CMK (cell line): ENCODE measurements around the gene MCHR1.
"Not testable (repeated sequence)": the region's sequence is repeated elsewhere in the genome, so short reads cannot be mapped to it uniquely, and the experiment has no call there.

ENCODE experiments used
- DNase-seq: peaks from one replicate; pipeline ENCODE4 v3.0.0-alpha.2; 2010; ENCODE audit warnings: low read depth

Gene MCHR1

DNA sequence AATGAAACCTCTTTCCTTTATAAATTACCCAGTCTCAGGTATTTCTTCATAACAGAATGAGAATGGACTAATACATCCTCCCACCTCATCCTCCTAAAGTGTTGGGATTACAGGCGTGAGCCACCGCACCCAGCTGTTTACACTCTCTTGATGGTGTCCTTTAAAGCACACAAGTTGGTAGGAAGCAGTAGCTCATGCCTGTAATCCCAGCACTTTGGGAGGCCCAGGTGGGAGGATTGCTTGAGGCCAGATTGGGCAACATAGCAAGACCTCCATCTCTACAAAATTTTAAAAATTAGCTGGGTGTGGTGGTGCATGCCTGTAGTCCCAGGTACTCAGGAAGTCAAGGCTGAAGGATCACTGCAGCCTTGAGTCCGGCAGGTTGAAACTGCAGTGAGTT is 23.3 kb upstream of the MCHR1 start:
- DNase-seq: not testable (repeated sequence)

DNA sequence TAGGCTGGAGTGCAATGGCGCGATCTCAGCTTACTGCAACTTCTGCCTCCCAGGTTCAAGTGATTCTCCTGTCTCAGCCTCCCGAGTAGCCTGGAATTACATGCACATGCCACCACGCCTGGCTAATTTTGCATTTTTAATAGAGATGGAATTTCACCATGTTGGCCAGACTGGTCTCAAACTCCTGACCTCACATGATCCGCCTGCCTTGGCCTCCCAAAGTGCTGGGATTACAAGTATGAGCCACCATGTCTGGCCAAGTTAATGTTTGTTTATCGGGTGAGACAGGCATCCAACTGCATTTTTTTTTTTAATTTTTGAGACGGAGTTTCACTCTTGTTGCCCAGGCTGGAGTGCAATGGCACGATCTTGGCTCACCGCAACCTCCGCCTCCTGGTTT is 22.6 kb upstream of the MCHR1 start:
- not testable (repeated sequence) for DNase-seq

DNA sequence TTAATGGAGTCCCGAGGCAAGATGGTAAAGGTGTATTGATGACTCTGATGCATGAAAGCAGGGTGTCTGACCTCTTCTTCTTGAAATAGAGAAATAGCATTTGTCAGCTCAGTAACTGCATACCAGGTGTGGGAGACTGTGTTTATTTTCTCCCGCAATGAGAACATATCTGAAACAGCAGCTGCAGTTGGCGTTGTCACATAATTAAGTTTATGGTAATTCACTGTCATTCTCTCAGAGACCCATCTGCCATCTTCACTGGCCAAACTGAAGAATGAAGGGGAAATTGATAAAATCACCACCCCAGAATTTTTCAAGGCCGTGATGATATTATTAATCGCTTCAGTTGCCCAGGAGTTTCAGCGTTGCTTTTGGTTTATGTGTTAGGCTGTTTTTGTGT is 20.1 kb upstream of the MCHR1 start:
- DNase-seq: no peak

GRCh38 chr22:40660730-40661129 is 18.6 kb upstream of the MCHR1 start:
- no peak for DNase-seq

- no peak for DNase-seq
These were observed 17.6 kb upstream of the MCHR1 start for GRCh38 chr22:40661671-40662070.

DNA sequence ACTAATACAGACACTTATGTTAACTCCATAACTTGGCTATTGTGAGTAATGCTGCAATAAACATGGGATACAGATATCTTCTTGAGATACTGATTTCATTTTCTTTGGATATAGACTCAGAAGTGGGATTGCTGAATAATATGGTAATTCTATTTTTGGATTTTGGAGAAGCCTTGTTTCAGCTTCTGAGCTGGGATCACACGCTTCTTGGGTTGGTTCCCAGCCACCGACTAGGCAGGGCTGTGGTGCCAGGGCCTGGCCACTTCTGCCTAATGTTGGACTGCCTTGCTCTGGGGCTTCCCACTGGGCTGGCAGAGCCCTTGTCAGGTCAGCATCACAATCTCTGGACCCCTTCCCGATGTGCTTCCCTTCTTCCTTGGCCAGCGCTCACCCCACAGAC is 14.0 kb upstream of the MCHR1 start:
- no peak for DNase-seq

DNA sequence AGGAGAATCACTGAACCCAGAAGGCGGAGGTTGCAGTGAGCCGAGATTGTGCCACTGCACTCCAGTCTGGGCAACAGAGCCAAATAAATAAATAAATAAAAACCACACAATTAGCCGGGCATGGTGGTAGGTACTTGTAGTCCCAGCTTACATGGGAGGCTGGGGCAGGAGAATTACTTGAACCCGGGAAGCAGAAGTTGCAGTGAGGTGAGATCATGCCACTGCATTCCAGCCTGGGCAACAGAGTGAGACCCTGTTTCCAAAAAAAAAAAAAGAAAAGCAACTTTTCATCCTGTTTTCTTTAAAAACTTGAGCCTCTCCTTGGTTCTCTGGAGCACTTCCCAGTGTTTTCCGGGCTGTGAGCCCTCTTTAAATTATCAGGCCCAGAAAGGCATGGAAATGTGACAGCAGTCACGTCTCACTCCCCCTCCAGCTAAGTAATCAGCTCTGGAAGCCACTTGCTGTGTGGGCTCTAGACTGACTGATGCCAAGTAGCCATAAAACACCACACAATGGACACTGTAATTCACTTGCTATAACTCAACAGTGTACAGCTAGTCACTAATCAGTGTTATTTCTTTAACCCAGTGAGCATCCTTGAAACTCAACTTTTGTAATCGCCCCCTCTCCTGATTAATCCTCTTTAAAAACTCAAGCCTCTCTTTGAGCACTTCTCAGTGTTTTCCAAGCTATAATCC is 13.0 kb upstream of the MCHR1 start:
- DNase-seq: no peak

DNA sequence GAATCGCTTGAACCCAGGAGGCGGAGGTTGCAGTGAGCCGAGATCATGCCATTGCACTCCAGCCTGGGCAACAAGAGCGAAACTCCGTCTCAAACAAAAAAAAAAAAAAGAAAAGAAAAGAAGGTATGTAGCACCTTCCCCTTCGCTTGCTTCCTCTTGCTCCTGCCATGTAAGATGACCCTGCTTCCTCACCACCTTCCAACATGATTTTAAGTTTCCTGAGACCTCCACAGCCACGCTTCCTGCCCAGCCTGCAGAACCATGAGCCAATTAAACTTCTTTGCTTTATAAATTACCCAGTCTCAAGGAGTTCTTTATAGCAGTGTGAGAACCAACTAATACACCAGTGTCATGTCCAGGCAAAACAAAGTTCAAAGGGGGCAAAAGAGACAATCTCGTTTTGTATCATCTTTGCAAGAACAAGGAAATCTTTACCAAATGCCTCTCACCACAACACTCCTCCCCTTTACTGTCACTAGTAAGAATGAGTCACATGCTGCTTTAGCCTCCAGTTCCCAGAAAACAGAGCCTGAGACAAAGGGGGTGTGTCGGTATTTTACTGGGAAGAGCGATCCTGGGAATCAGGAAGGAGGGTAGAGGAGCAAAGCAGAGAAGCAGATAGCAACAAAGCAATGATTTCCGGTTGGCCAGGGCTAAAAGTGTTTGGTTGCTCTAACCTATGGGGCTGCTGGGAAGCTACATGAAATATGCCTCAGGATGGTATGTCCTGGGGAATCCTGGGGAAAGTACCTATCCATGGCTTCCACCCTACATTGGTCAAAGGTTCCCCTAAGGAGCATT is 10.5 kb upstream of the MCHR1 start:
- DNase-seq: no peak

DNA sequence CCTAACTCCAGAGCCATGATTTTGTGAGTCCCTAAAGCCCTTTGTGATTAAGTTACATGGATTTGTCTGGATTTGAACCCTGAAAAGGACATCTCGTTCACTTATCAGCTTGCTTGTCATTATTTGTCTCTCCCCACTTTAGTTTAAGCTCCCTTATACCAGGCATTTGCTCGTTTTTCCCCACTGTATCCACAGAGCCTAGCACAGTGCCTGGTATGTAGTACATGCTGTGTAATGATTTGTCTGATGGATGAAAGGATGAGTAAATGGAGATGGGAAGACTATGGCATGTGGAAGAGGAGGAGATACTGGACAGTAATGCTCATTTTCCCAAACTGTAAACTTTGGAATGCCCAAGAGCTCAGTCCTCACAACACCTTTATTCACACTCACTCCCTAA is 9.2 kb upstream of the MCHR1 start:
- DNase-seq: no peak

- no peak for DNase-seq
These were observed 7.9 kb upstream of the MCHR1 start for GRCh38 chr22:40671369-40671768.

DNA sequence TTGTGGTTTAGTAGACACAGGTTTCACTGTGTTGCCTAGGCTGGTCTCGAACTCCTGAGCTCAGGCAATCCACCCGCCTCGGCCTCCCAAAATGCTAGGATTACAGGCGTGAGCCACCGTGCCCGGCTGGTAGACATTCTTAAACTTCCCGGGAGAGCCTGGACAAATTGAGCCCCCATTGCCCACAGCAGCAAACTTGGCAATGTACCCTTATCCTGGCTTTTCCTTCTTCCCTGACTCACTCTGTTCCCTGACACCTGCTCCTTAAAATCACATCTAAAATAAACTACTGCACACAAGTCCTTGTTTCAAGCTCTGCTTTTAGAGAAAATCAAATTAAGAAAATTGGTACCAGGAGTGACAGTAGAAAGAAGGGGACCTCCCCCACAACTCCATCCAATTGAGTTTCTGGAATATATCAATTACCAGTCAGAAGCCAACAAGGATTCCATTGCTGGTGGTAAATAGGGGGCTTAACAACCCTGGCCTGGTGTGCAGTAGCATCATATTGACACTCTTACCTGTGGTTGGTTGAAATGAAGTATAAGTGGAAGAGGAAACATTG is 7.4 kb upstream of the MCHR1 start:
- no peak for DNase-seq

DNA sequence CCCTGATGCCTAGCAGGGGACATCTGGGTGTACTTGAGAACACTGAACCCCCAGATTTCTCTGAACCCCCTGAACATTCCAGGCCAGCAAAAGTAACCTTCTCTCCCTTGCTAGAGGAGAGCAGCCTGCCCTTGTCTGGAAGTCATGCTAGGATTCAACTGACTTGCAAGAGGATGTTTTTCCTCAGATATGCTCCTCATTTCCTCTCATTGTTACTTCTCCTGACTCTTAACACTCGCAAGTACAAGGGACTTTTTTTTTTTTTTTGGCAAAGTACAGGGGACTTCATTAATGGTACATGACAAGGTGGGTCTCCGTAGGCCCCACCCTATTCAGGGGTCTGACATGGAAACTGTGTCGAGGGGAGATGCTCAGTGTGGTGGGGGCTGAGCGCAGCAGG is 6.3 kb upstream of the MCHR1 start:
- no peak for DNase-seq

- no peak for DNase-seq
These were observed 5.0 kb upstream of the MCHR1 start for GRCh38 chr22:40674274-40674673.

GRCh38 chr22:40676166-40676565 is 3.1 kb upstream of the MCHR1 start:
- not testable (repeated sequence) for DNase-seq

DNA sequence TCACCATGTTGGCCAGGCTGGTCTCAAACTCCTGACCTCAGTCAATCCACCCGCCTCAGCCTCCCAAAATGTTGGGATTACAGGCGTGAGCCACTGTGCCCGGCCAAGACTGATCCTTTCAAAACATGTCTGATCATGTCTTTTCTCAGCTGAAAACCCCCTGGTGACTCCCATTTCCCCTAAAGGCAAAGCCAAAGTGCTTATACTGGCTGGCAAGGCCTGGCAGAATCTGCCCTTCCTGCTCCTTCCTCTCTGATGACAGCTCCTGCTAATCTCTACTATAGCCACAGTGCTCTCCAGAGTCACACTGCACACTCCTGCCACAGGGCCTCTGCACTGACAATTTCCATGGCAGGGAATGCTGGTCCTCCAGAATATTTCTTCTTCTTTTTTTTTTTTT is 2.6 kb upstream of the MCHR1 start:
- DNase-seq: no peak

- DNase-seq: no peak
These were observed 613 bp upstream of the MCHR1 start for GRCh38 chr22:40678493-40679248.

GRCh38 chr22:40679964-40680818 is 907 bp downstream of the MCHR1 start:
- DNase-seq: no peak

- DNase-seq: no peak
These were observed 1.5 kb downstream of the MCHR1 start for GRCh38 chr22:40680819-40681183.

DNA sequence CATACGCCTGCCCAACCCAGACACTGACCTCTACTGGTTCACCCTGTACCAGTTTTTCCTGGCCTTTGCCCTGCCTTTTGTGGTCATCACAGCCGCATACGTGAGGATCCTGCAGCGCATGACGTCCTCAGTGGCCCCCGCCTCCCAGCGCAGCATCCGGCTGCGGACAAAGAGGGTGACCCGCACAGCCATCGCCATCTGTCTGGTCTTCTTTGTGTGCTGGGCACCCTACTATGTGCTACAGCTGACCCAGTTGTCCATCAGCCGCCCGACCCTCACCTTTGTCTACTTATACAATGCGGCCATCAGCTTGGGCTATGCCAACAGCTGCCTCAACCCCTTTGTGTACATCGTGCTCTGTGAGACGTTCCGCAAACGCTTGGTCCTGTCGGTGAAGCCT is 2.2 kb downstream of the MCHR1 start:
- DNase-seq: no peak

GRCh38 chr22:40684728-40685127 is 5.4 kb downstream of the MCHR1 start:
- no peak for DNase-seq

GRCh38 chr22:40685406-40685805 is 6.1 kb downstream of the MCHR1 start:
- no peak for DNase-seq

DNA sequence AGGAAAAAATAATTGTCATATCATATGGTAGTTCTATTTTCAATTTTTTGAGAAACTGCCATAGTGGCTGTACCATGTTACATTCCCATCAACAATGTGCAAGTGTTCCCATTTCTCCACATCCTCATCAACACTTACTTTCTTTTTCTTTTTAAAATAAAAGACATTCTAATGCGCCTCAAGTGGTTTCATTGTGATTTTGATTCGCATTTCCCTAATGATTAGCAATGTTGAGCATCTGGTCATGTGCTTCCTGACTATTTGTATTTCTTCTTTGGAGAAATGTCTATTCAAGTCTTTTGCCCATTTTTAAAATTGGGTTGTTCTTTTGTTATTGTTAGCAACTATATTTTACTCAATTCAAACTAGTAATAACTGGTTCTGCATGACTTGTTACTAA is 8.4 kb downstream of the MCHR1 start:
- DNase-seq: no peak
